Measurements from ENCODE around the gene MAP3K15.

MAP3K15 gene

GRCh38 chrX:19410259-19410658, 105.0 kb downstream of the MAP3K15 start:
- no peak for TF ChIP-seq CTCF (IDR thresholded peaks at IDR 0.05; ENCODE audit: insufficient read depth, low read length, missing control alignments)
- POLR2A ChIA-PET, result interaction anchor here (0.6 kb wide), 1 partner anchor 27 kb away, joined by 3 read pairs; no protein-coding TSS in a partner anchor
- no peak for DNase-seq (ENCODE audit: low read depth, low spot score)
- H3K4me3 ChIP-seq (ENCODE audit: low read depth, low read length), result no peak overlapping the region
- CTCF ChIA-PET, result no interaction called here

GRCh38 chrX:19403696-19404095, 111.6 kb downstream of the MAP3K15 start:
- CTCF ChIA-PET, result no interaction called here
- POLR2A ChIA-PET, result no interaction called here
- no peak overlapping the region for H3K4me3 ChIP-seq (ENCODE audit: low read depth, low read length)
- DNase-seq (ENCODE audit: low read depth, low spot score), result no peak
- TF ChIP-seq CTCF (IDR thresholded peaks at IDR 0.05; ENCODE audit: insufficient read depth, low read length, missing control alignments), result no peak

- ChIA-PET CTCF (interaction anchor here (1.8 kb wide), 1 partner anchor 10 kb away, joined by 9 read pairs; no protein-coding TSS in a partner anchor), POLR2A (no interaction called here)
- TF ChIP-seq CTCF (IDR thresholded peaks at IDR 0.05; ENCODE audit: insufficient read depth, low read length, missing control alignments), result no peak
- DNase-seq (ENCODE audit: low read depth, low spot score), result no peak
- H3K4me3 ChIP-seq (ENCODE audit: low read depth, low read length), result no peak overlapping the region
Observed at GRCh38 chrX:19392703-19393102, 122.6 kb downstream of the MAP3K15 start.

GRCh38 chrX:19392078-19392477, 123.2 kb downstream of the MAP3K15 start:
- no peak for TF ChIP-seq CTCF (IDR thresholded peaks at IDR 0.05; ENCODE audit: insufficient read depth, low read length, missing control alignments)
- CTCF ChIA-PET, result interaction anchor here (1.8 kb wide), 1 partner anchor 9 kb away, joined by 9 read pairs; no protein-coding TSS in a partner anchor
- POLR2A ChIA-PET, result no interaction called here
- H3K4me3 ChIP-seq (ENCODE audit: low read depth, low read length), result no peak overlapping the region
- no peak for DNase-seq (ENCODE audit: low read depth, low spot score)

DNA sequence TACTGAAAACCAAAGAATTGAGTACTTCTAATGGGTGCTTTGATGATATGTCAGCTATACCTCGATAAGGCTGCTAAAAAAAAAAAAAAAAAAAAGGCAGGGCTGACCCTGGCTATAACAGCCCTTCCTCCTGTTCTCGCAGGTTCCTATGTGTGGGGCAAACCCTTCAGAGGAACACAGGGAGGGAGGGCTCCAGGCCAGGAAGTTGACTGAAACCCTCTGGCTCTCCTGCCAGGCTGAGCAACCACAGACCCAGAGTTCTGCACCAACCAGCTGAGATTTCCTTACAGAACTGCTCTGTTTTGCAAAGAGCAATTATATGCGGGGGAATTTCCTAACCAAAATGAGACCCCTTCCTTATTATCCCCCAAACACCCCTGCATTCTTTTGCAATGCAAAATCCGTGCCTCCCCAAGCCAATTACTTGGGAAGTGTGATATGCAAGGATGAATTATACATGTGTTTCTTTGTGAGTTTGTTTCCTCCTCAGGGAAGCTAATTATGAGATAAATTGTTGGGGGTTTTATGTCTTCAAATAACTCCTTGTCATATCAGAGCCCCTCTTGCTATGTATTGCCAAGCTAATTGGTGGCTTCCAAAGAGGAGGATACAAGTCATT, 126.0 kb downstream of the MAP3K15 start:
- CTCF ChIA-PET, result no interaction called here
- no peak for TF ChIP-seq CTCF (IDR thresholded peaks at IDR 0.05; ENCODE audit: insufficient read depth, low read length, missing control alignments)
- H3K4me3 ChIP-seq (ENCODE audit: low read depth, low read length), result no peak overlapping the region
- POLR2A ChIA-PET, result no interaction called here
- no peak for DNase-seq (ENCODE audit: low read depth, low spot score)

GRCh38 chrX:19388741-19389140, 126.6 kb downstream of the MAP3K15 start:
- no peak for TF ChIP-seq CTCF (IDR thresholded peaks at IDR 0.05; ENCODE audit: insufficient read depth, low read length, missing control alignments)
- CTCF ChIA-PET, result no interaction called here
- DNase-seq (ENCODE audit: low read depth, low spot score), result no peak
- POLR2A ChIA-PET, result no interaction called here
- H3K4me3 ChIP-seq (ENCODE audit: low read depth, low read length), result no peak overlapping the region

All from AG04449 (cell line).